Body of pancreas (tissue), 4 donors: ENCODE measurements around the gene SCAMP4. TPM values are rescaled to one million over a fixed set of nuclear protein-coding genes. Genes with fewer than 3 reads are reported as not detected.
"Not testable (repeated sequence)": the region's sequence is repeated elsewhere in the genome, so short reads cannot be mapped to it uniquely, and the experiment has no call there.

ENCODE experiments used
- ATAC-seq: fragments of 150-250 bp; one replicate; pipeline ENCODE4 v1.9.1; 2016
- DNase-seq, 4 donors: peaks; one replicate each; pipeline ENCODE4 v3.0.0-alpha.2; 2019
- H3K27ac ChIP-seq, 4 donors: fragments of 200-600 bp; sonication (generic); 1 replicate in 3 of 4; 2 replicates in 1 of 4; pipeline versions ENCODE4 v1.5.1 to v1.6.1; 2016 to 2019; ENCODE audit warnings: mild to moderate bottlenecking in 1 of 4, mixed read lengths in 1 of 4, moderate library complexity in 1 of 4
- H3K27me3 ChIP-seq, 2 donors: fragments of 200-600 bp; sonication (generic); one replicate each; pipeline ENCODE4 v1.6.0; 2016; ENCODE audit warnings: mild to moderate bottlenecking in 1 of 2
- H3K36me3 ChIP-seq, 2 donors: fragments of 200-600 bp; sonication (generic); replicated peaks in 1 of 2; 2 replicates each; pipeline ENCODE4 v1.5.1; 2016; ENCODE audit warnings: low read depth in 2 of 2; ENCODE audit not compliant: insufficient read depth in 1 of 2
- H3K4me1 ChIP-seq: fragments of 200-600 bp; sonication (generic); one replicate; pipeline ENCODE4 v1.6.0; 2016
- H3K4me3 ChIP-seq, 2 donors: fragments of 200-600 bp; sonication (generic); 1 replicate in 1 of 2; 2 replicates in 1 of 2; pipeline ENCODE4 v1.5.1; 2016 to 2019
- H3K9me3 ChIP-seq, 3 donors: fragments of 200-600 bp; sonication (generic); 1 replicate in 2 of 3; 2 replicates in 1 of 3; pipeline ENCODE4 v1.5.1; 2016
- POLR2A ChIP-seq, 3 donors: fragments of 450-650 bp; IDR thresholded peaks; one replicate each; pipeline ENCODE4 v1.6.1; 2016; ENCODE audit warnings: antibody characterized with exemption in 3 of 3, mild to moderate bottlenecking in 2 of 3
- WGBS, 2 donors: methylation state at CpG; one replicate each; pipeline ENCODE4 v1.1.5; 2017; 5-methylcytosine and 5-hydroxymethylcytosine counted together
- intact Hi-C: fragments of 100-400 bp; cut with DNase I; formaldehyde crosslinking; loops from one replicate; pipeline ENCODE4 v1.15.1; 2023
- total RNA-seq, 2 donors: library from RNA; depleted of rRNA; stranded (reverse); fragments of >200 nt; gene quantifications; one replicate each; pipeline ENCODE4 v1.1.0, GENCODE V29; 2016
- TF ChIP-seq, protein P1 (sequence below), 7 experiments: fragments of 450-650 bp in 4 of 7; fragments of 200-600 bp in 3 of 7; sonication (generic) in 3 of 7; IDR thresholded peaks; one replicate each; pipeline ENCODE4 v1.5.1; 2016 to 2019; ENCODE audit warnings: antibody characterized with exemption in 7 of 7

SCAMP4 gene
- total RNA-seq, 2 donors from 2014 or later, result 37.6 to 67.2 TPM

DNA sequence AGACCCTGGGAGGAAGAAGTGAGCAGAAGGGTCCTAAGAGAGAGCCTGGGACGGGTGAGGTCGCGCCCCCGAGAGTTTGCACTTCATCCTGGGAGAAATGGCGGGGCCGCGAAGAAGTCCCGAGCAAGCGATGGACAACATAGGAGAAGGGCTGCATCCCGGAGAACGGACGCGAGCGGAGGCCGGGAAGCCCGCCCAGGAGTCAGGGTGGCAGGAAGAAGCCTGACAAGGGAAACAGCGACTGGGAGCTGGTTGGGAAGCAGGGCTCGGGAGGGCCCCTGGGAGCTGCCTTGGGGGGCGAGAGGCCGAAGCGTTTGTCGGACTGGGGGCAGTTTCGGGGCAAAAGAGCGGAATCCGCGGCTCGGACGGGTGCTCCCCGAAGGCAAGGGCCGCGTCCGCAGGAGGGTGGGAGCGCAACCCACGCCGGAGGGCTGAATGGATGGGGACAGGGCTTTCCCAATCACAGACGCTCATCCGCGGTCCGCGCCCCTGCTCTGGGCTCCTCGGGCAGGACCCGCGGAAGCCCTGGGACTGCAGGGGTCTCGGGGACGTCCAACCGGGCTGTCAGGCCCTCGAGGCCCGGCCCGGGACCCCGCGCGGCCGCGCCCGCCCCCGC, 20.4 kb upstream of the SCAMP4 start:
- H3K27me3 ChIP-seq, result no peaks in the 10 kb centered on the region
- peak; percentile 25 for ATAC-seq
- H3K4me3 ChIP-seq, result peak overlapping the region; percentile 61 to 82
- WGBS, 2 donors, result 0 to 2% methylated on average over 30 to 47 of the region's 56 CpGs
- H3K9me3 ChIP-seq, result no peaks in the 10 kb centered on the region
- DNase-seq, result no peak
- intact Hi-C loops, result no loop called here
- H3K36me3 ChIP-seq, result no peaks in the 10 kb centered on the region
- peak overlapping the region; percentile 63 to 81 (median 72) for H3K27ac ChIP-seq
- no peak for TF ChIP-seq POLR2A (IDR thresholded peaks at IDR 0.05)
- TF ChIP-seq, protein P1, sequence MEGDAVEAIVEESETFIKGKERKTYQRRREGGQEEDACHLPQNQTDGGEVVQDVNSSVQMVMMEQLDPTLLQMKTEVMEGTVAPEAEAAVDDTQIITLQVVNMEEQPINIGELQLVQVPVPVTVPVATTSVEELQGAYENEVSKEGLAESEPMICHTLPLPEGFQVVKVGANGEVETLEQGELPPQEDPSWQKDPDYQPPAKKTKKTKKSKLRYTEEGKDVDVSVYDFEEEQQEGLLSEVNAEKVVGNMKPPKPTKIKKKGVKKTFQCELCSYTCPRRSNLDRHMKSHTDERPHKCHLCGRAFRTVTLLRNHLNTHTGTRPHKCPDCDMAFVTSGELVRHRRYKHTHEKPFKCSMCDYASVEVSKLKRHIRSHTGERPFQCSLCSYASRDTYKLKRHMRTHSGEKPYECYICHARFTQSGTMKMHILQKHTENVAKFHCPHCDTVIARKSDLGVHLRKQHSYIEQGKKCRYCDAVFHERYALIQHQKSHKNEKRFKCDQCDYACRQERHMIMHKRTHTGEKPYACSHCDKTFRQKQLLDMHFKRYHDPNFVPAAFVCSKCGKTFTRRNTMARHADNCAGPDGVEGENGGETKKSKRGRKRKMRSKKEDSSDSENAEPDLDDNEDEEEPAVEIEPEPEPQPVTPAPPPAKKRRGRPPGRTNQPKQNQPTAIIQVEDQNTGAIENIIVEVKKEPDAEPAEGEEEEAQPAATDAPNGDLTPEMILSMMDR (IDR thresholded peaks at IDR 0.05), result no peak
- peaks cover 41% of the 10 kb centered on the region for H3K4me1 ChIP-seq

DNA sequence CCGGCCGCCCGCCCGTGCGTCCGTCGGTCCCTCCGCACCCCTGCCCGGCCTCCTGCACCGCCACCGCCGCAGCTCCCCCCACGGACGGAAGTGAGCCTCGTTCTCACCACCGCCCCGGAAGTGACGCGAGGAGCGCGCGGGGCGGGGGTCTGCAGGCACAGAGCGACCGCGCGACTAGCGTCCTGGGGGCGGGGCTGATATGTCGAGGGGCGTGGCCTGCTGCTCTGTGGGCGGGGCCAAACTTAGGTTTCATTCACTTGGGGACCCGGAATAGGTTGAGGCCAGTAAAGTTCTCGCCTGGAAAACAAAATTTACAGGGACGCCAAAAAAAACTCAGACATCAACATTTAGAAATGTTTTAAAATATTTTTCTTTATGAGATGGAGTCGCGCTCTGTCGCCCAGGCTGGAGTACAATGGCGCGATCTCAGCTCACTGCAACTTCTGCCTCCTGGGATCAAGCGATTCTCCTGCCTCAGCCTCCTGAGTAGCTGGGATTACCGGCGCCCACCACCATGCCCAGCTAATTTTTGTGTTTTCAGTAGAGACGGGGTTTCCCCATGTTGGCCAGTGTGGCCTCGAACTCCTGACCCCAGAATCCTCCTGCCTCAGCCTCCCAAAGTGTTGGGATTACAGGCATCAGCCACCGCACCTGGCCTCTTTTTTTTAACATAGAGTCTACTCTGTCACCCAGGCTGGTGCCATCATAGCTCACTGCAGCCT, 19.6 kb upstream of the SCAMP4 start, which contains the start of gene ABHD17A:
Gene ABHD17A, minus strand, starts transcription at position 99 of the 722 bp plus-strand sequence. CDS start 3,930 bp downstream, outside the sequence.
- H3K4me1 ChIP-seq, result peaks cover 39% of the 10 kb centered on the region
- TF ChIP-seq POLR2A (IDR thresholded peaks at IDR 0.05), result peak in 2 of 3 donors; percentile 20 to 65
- ATAC-seq (peak; percentile 96), DNase-seq (peak; percentile 95 to 96 (median 95))
- H3K9me3 ChIP-seq, H3K36me3 ChIP-seq, H3K27me3 ChIP-seq, intact Hi-C loops: not testable (repeated sequence)
- H3K4me3 ChIP-seq, result peak within 1 kb of the TSS; percentile 61 to 82
- peak within 1 kb of the TSS; percentile 63 to 81 (median 72) for H3K27ac ChIP-seq
- 21 to 22% methylated on average over 31 to 39 of the region's 46 CpGs for WGBS, 2 donors

DNA sequence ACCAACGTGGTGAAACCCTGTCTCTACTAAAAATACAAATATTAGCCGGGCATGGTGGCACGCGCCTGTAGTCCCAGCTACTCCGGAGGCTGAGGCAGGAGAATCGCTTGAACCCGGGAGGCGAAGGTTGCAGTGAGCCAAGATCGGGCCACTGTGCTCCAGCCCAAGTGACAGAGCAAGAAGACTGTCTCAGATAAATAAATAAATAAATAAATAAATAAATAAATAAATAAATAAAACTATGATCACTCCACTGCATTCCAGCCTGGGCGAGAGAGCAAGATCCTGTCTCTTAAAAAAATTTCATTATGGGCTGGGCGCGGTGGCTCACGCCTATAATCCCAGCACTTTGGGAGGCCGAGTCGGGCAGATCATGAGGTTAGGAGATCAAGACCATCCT, 18.8 kb upstream of the SCAMP4 start:
- H3K27me3 ChIP-seq, H3K9me3 ChIP-seq, H3K27ac ChIP-seq, DNase-seq, H3K36me3 ChIP-seq, H3K4me3 ChIP-seq, intact Hi-C loops, ATAC-seq: not testable (repeated sequence)
- peaks cover 34% of the 10 kb centered on the region for H3K4me1 ChIP-seq
- WGBS, 2 donors, result 88 to 91% methylated on average over 15 of the region's 15 CpGs

DNA sequence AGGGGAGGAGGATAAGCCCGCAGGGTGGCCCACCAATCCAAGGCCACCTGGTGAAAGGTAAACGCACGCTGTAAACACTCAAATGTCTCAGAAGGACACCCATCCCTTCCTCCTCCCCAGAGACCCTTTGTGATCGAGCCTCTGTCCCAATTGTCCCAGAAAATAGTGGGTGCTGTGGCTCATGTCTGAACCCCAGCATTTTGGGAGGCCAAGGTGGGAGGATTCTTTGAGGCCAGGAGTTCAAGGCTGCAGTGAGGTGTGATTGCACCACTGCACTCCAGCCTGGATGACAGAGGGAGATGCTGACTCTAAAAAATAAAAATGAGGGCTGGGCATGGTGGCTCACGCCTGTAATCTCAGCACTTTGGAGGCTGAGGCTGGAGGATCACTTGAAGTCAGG, 16.8 kb upstream of the SCAMP4 start:
- no peak for DNase-seq
- no peak for ATAC-seq
- Histone ChIP-seq H3K27me3 (no peaks in the 10 kb centered on the region), H3K36me3 (no peaks in the 10 kb centered on the region), H3K4me3 (no peak overlapping the region), H3K4me1 (peaks cover 19% of the 10 kb centered on the region), H3K9me3 (no peaks in the 10 kb centered on the region), H3K27ac (no peak overlapping the region)
- 39 to 52% methylated on average over 2 to 5 of the region's 5 CpGs for WGBS, 2 donors
- TF ChIP-seq, protein P1 (IDR thresholded peaks at IDR 0.05), result no peak
- no peak for TF ChIP-seq POLR2A (IDR thresholded peaks at IDR 0.05)
- intact Hi-C loops, result no loop called here

DNA sequence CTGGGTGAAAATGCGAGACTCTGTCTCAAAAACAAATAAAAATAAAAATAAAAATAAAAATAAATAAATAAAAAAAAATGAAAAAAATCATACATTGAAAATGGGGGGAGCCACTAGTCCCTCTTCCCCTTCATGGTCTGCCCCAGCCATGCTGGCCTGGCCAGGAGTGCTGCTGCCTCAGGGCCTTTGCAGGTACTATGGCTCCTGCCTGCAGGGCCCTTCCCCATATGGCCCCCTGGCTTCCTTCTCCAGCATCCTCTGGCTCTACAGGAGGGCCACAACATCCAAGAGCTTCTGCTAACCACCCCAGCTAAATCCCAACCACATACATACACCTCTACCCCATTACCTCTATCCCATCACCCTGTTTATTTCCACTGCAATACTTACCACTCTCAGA, 15.3 kb upstream of the SCAMP4 start:
- ATAC-seq (no peak), DNase-seq (no peak)
- no peaks in the 10 kb centered on the region for H3K36me3 ChIP-seq
- no peaks in the 10 kb centered on the region for H3K9me3 ChIP-seq
- WGBS, 2 donors, result 88 to 100% methylated on average over 1 of the region's 1 CpG
- peaks cover 7% of the 10 kb centered on the region for H3K4me1 ChIP-seq
- TF ChIP-seq, protein P1 (IDR thresholded peaks at IDR 0.05), result no peak
- no peak for TF ChIP-seq POLR2A (IDR thresholded peaks at IDR 0.05)
- H3K4me3 ChIP-seq, result no peak overlapping the region
- no peaks in the 10 kb centered on the region for H3K27me3 ChIP-seq
- intact Hi-C loops, result no loop called here
- no peak overlapping the region for H3K27ac ChIP-seq
